GM18907 (cell line): ENCODE data around the gene TUB.
A peak's percentile ranks its signal among the peaks of the same experiment; 100 is the strongest.

Source experiments
- ATAC-seq: cut with Tn5 transposase; IDR thresholded peaks from one replicate; pipeline ENCODE4 v1.9.1; 2021; ENCODE audit warnings: mild to moderate bottlenecking, moderate library complexity; ENCODE audit not compliant: unreplicated experiment

Gene TUB

GRCh38 chr11:8080674-8081590 is at the start of gene TUB:
TSS of gene TUB (plus strand) at chr11:8081211. CDS start at chr11:8081511, 300 bp downstream.
- ATAC-seq = no peak

GRCh38 chr11:8031248-8032115 is 49.5 kb upstream of the TUB start:
- ATAC-seq = no peak

- no peak for ATAC-seq
Observed at GRCh38 chr11:8032122-8032521, 48.9 kb upstream of the TUB start.

- no peak for ATAC-seq
Observed at GRCh38 chr11:8032576-8033304, 48.3 kb upstream of the TUB start.

GRCh38 chr11:8033305-8034105 is 47.5 kb upstream of the TUB start:
- ATAC-seq = peak; percentile 80

GRCh38 chr11:8034106-8034585 is 46.9 kb upstream of the TUB start:
- ATAC-seq = no peak

GRCh38 chr11:8034604-8035190 is 46.3 kb upstream of the TUB start:
- no peak for ATAC-seq

GRCh38 chr11:8035200-8035855 is 45.7 kb upstream of the TUB start:
- no peak for ATAC-seq

- no peak for ATAC-seq
Observed at GRCh38 chr11:8036002-8036802, 44.8 kb upstream of the TUB start.

GRCh38 chr11:8036986-8037385 is 44.0 kb upstream of the TUB start:
- no peak for ATAC-seq

- ATAC-seq = no peak
Observed at GRCh38 chr11:8038393-8038792, 42.6 kb upstream of the TUB start.

- no peak for ATAC-seq
Observed at GRCh38 chr11:8038811-8039529, 42.0 kb upstream of the TUB start.

GRCh38 chr11:8039530-8040260 is 41.3 kb upstream of the TUB start:
- ATAC-seq = no peak

- ATAC-seq = no peak
Observed at GRCh38 chr11:8040261-8040920, 40.6 kb upstream of the TUB start.

- no peak for ATAC-seq
Observed at GRCh38 chr11:8040921-8041285, 40.1 kb upstream of the TUB start.

- ATAC-seq = no peak
Observed at GRCh38 chr11:8041576-8041975, 39.4 kb upstream of the TUB start.

GRCh38 chr11:8043756-8044155 is 37.3 kb upstream of the TUB start:
- no peak for ATAC-seq
